HepG2 (cell line): ENCODE data around the gene ZNF627. TPM values are rescaled to one million over a fixed set of nuclear protein-coding genes. Genes with fewer than 3 reads are reported as not detected.

Experiments used
- AKAP8 ChIP-seq: sonication (generic); formaldehyde crosslinking; IDR thresholded peaks from 2 replicates; pipeline ENCODE4 v1.5.1; 2020; ENCODE audit warnings: mild to moderate bottlenecking, missing genetic modification reagents
- IRX3 ChIP-seq: sonication (generic); formaldehyde crosslinking; IDR thresholded peaks from 2 replicates; pipeline ENCODE4 v1.8.1; 2023; ENCODE audit warnings: mild to moderate bottlenecking, low read depth, missing genetic modification reagents, borderline replicate concordance
- KDM5B ChIP-seq: sonication (generic); formaldehyde crosslinking; IDR thresholded peaks from 2 replicates; pipeline ENCODE4 v1.4.0; 2020; ENCODE audit warnings: missing genetic modification reagents, mild to moderate bottlenecking, borderline replicate concordance
- NCOA2 ChIP-seq: sonication (generic); formaldehyde crosslinking; IDR thresholded peaks from 2 replicates; pipeline ENCODE4 v1.8.0; 2022; ENCODE audit warnings: inconsistent platforms
- PHF5A ChIP-seq: IDR thresholded peaks from one replicate; pipeline ENCODE4 v1.6.1; 2018; ENCODE audit warnings: low read depth, missing genetic modification reagents; ENCODE audit not compliant: unreplicated experiment
- POGZ ChIP-seq: sonication (generic); formaldehyde crosslinking; IDR thresholded peaks from 2 replicates; pipeline ENCODE4 v1.4.0; 2020; ENCODE audit warnings: mild to moderate bottlenecking, missing genetic modification reagents
- POLR2G ChIP-seq: fragments of 200-400 bp; formaldehyde crosslinking; IDR thresholded peaks from 2 replicates; pipeline ENCODE4 v1.6.1; 2018; ENCODE audit warnings: mild to moderate bottlenecking, low read depth, low read length, moderate library complexity
- RAD51 ChIP-seq: fragments of 450-650 bp; IDR thresholded peaks from 2 replicates; pipeline ENCODE4 v1.6.1; 2016; ENCODE audit warnings: borderline replicate concordance
- TRAFD1 ChIP-seq: sonication (generic); formaldehyde crosslinking; IDR thresholded peaks from 2 replicates; pipeline ENCODE4 v1.5.1; 2020; ENCODE audit warnings: missing genetic modification reagents, mild to moderate bottlenecking, borderline replicate concordance
- ZNF574 ChIP-seq: sonication (generic); formaldehyde crosslinking; IDR thresholded peaks from 2 replicates; pipeline ENCODE4 v1.4.0; 2020; ENCODE audit warnings: missing genetic modification reagents
- ZNF652 ChIP-seq: IDR thresholded peaks from 2 replicates; pipeline ENCODE4 v1.6.1; 2016; ENCODE audit warnings: low read depth, borderline replicate concordance
- polyA plus RNA-seq, 8 experiments: library from polyadenylated mRNA; depleted of rRNA in 3 of 8; stranded (reverse) in 7 of 8; unstranded in 1 of 8; fragments of >200 nt; fragmentation: Illumina TruSeq in 4 of 8; extraction: Trizol in 4 of 8; gene quantifications; 2 replicates each; pipeline versions ENCODE4 v1.2.1 to v1.2.3, GENCODE V29; 2011 to 2016; ENCODE audit warnings: low read depth in 4 of 8, missing spikeins in 1 of 8, mixed read lengths in 1 of 8; ENCODE audit not compliant: insufficient read depth in 1 of 8
- total RNA-seq, 5 experiments: library from RNA; depleted of rRNA; stranded (reverse); fragments of >200 nt; fragmentation: Illumina TruSeq; extraction: Trizol; gene quantifications; 2 replicates each; pipeline ENCODE4 v1.2.3, GENCODE V29; 2016; ENCODE audit warnings: low read depth in 1 of 5
- TF ChIP-seq, protein P1 (sequence below): sonication (generic); formaldehyde crosslinking; IDR thresholded peaks from 2 replicates; pipeline ENCODE4 v1.8.0; 2022; ENCODE audit warnings: missing genetic modification reagents, mild to moderate bottlenecking, inconsistent platforms, borderline replicate concordance
- TF ChIP-seq, protein P2 (sequence below): IDR thresholded peaks from 2 replicates; pipeline ENCODE4 v1.6.1; 2016; ENCODE audit warnings: missing biosample characterization, missing genetic modification reagents, low read depth
- TF ChIP-seq, protein P3 (sequence below): sonication (generic); formaldehyde crosslinking; IDR thresholded peaks from 2 replicates; pipeline ENCODE4 v1.4.0; 2020; ENCODE audit warnings: mild to moderate bottlenecking, missing genetic modification reagents
- TF ChIP-seq, protein P4 (sequence below): sonication (generic); formaldehyde crosslinking; IDR thresholded peaks from 2 replicates; pipeline ENCODE4 v1.4.0; 2020; ENCODE audit warnings: missing genetic modification reagents

Gene ZNF627
- total and polyA plus RNA-seq, 2 of the 13 experiments (the other 11 are each of a cell fraction or from before 2014, with no cell fraction given), result 4.2 to 12.7 TPM

DNA sequence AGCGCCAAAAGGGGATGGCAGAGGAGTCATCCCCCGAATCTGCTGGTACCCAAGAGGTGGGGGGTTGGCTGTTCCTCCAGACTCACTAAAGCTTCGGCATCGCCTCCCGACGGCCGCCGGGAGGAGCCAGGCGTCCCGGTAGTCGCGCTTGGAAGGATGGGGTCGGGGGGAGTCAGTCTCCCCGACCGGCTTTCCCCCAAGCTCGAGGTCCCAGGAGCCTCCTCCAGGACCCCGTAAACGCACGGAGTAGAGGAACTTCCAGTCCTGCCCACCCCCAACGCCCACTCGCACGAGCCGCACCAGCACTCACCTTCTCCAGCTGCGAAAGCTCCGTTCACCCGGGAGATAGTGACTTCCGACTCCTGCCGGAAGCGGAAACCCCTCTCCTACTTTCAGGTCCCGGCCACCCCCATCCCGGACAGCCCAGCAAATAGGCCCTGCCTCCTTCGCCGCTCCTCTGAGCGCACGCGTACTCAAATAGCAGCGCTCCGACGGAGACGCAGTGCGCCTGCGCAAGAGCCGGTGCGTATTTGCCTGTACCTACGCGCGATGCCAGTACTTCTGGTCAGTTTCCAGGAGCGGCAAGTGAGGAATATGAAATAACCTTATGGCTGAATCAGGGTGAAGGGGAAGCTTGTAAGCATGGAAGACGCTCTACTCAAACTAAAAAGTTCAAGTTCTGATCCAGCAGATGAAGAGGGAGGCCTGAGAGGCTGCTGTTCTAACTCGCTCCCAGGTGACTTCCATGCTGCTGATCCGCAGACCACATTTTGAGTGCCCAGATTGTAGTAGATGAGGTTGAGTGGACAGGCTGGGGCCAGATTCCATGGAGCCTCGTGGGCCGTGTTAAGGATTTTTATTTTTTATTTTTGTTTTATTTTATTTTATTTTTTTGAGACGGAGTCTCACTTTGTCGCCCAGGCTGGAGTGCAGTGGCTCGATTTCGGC lies 38.1 kb upstream of the ZNF627 start, which contains the start of gene ELOF1 (continued):
- TF ChIP-seq PHF5A (CRISPR knock-in tag), result no peak
- TF ChIP-seq IRX3 (CRISPR knock-in tag), result 0 out of 2 replicates have a peak, but pooled peaks have one; percentile 7
- TF ChIP-seq, protein P1, sequence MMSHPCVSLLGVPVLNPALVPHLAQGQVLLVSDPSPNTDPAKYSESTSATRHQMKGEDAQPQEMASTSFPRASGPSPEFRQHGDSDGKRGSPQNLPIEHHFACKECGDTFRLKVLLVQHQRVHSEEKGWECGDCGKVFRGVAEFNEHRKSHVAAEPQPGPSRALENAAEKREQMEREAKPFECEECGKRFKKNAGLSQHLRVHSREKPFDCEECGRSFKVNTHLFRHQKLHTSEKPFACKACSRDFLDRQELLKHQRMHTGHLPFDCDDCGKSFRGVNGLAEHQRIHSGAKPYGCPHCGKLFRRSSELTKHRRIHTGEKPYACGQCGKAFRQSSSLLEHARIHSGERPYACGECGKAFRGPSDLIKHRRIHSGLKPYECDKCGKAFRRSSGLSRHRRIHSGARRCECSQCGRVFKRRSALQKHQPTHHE (CRISPR knock-in tag), result peak; percentile 23
- peak; percentile 95 for TF ChIP-seq POLR2G
- TF ChIP-seq ZNF574 (CRISPR knock-in tag), result peak; percentile 76
- TF ChIP-seq RAD51, result no peak
- TF ChIP-seq, protein P2, sequence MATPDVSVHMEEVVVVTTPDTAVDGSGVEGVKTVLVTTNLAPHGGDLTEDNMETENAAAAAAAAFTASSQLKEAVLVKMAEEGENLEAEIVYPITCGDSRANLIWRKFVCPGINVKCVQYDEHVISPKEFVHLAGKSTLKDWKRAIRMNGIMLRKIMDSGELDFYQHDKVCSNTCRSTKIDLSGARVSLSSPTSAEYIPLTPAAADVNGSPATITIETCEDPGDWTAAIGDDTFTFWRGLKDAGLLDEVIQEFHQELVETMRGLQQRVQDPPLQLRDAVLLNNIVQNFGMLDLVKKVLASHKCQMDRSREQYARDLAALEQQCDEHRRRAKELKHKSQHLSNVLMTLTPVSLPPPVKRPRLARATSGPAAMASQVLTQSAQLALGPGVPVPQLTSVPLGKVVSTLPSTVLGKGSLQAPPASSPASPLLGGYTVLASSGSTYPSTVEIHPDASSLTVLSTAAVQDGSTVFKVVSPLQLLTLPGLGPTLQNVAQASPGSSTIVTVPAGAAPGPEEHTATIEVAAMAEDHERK (CRISPR knock-in tag), result no peak
- TF ChIP-seq NCOA2 (CRISPR knock-in tag), result peak; percentile 17; the same call in 1 of the 2 replicates
- no peak for TF ChIP-seq ZNF652
- TF ChIP-seq AKAP8 (CRISPR knock-in tag), result 0 out of 2 replicates have a peak, but pooled peaks have one; percentile 33
- peak; percentile 54 for TF ChIP-seq KDM5B
- peak; percentile 54; the same call in 1 of the 2 replicates for TF ChIP-seq POGZ (CRISPR knock-in tag)
- TF ChIP-seq, protein P3, sequence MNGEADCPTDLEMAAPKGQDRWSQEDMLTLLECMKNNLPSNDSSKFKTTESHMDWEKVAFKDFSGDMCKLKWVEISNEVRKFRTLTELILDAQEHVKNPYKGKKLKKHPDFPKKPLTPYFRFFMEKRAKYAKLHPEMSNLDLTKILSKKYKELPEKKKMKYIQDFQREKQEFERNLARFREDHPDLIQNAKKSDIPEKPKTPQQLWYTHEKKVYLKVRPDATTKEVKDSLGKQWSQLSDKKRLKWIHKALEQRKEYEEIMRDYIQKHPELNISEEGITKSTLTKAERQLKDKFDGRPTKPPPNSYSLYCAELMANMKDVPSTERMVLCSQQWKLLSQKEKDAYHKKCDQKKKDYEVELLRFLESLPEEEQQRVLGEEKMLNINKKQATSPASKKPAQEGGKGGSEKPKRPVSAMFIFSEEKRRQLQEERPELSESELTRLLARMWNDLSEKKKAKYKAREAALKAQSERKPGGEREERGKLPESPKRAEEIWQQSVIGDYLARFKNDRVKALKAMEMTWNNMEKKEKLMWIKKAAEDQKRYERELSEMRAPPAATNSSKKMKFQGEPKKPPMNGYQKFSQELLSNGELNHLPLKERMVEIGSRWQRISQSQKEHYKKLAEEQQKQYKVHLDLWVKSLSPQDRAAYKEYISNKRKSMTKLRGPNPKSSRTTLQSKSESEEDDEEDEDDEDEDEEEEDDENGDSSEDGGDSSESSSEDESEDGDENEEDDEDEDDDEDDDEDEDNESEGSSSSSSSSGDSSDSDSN (CRISPR knock-in tag), result peak; percentile 71; the same call in 1 of the 2 replicates
- no peak for TF ChIP-seq TRAFD1 (CRISPR knock-in tag)
- TF ChIP-seq, protein P4, sequence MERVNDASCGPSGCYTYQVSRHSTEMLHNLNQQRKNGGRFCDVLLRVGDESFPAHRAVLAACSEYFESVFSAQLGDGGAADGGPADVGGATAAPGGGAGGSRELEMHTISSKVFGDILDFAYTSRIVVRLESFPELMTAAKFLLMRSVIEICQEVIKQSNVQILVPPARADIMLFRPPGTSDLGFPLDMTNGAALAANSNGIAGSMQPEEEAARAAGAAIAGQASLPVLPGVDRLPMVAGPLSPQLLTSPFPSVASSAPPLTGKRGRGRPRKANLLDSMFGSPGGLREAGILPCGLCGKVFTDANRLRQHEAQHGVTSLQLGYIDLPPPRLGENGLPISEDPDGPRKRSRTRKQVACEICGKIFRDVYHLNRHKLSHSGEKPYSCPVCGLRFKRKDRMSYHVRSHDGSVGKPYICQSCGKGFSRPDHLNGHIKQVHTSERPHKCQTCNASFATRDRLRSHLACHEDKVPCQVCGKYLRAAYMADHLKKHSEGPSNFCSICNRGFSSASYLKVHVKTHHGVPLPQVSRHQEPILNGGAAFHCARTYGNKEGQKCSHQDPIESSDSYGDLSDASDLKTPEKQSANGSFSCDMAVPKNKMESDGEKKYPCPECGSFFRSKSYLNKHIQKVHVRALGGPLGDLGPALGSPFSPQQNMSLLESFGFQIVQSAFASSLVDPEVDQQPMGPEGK, result peak; percentile 37
